Hepatocyte (in vitro differentiated cells): ENCODE results near the gene DNAH3. TPM values are rescaled to one million over a fixed set of nuclear protein-coding genes. Genes with fewer than 3 reads are reported as not detected.

ENCODE experiments used
- DNase-seq: peaks from one replicate; pipeline ENCODE4 v3.0.0-alpha.2; 2016; ENCODE audit warnings: low spot score
- H2AFZ ChIP-seq: fragments of 200-600 bp; sonication (generic); 2 replicates; pipeline ENCODE4 v1.6.0; 2016; ENCODE audit warnings: antibody characterized with exemption, mild to moderate bottlenecking
- H3K27ac ChIP-seq: fragments of 200-600 bp; sonication (generic); 2 replicates; pipeline ENCODE4 v1.5.1; 2016; ENCODE audit warnings: mild to moderate bottlenecking
- H3K27me3 ChIP-seq: fragments of 200-600 bp; sonication (generic); 2 replicates; pipeline ENCODE4 v1.6.1; 2016
- H3K36me3 ChIP-seq: fragments of 200-600 bp; sonication (generic); replicated peaks from 2 replicates; pipeline ENCODE4 v1.5.1; 2016; ENCODE audit warnings: low read depth; ENCODE audit not compliant: insufficient read depth
- H3K4me1 ChIP-seq: fragments of 200-600 bp; sonication (generic); 2 replicates; pipeline ENCODE4 v1.5.1; 2016; ENCODE audit warnings: mild to moderate bottlenecking, moderate library complexity; ENCODE audit not compliant: insufficient read depth
- H3K4me2 ChIP-seq: fragments of 200-600 bp; sonication (generic); 2 replicates; pipeline ENCODE4 v1.6.0; 2016
- H3K4me3 ChIP-seq: fragments of 200-600 bp; sonication (generic); 2 replicates; pipeline ENCODE4 v1.5.1; 2016; ENCODE audit warnings: mild to moderate bottlenecking
- H3K79me2 ChIP-seq: fragments of 200-600 bp; sonication (generic); 2 replicates; pipeline ENCODE4 v1.6.0; 2017; ENCODE audit warnings: mild to moderate bottlenecking
- H3K9me2 ChIP-seq: fragments of 200-600 bp; sonication (generic); replicated peaks from 2 replicates; pipeline ENCODE4 v1.6.0; 2017; ENCODE audit warnings: mild to moderate bottlenecking; ENCODE audit not compliant: insufficient read depth
- H3K9me3 ChIP-seq: fragments of 200-600 bp; sonication (generic); 2 replicates; pipeline ENCODE4 v1.5.1; 2016; ENCODE audit warnings: low read depth, mild to moderate bottlenecking
- H4K20me1 ChIP-seq: fragments of 200-600 bp; sonication (generic); 2 replicates; pipeline ENCODE4 v1.6.0; 2016; ENCODE audit warnings: mild to moderate bottlenecking; ENCODE audit not compliant: insufficient read depth, poor library complexity, severe bottlenecking
- EZH2 ChIP-seq: fragments of 200-600 bp; sonication (generic); IDR thresholded peaks from 2 replicates; pipeline ENCODE4 v1.6.1; 2016; ENCODE audit warnings: antibody characterized with exemption, mild to moderate bottlenecking, borderline replicate concordance
- EZH2phosphoT487 ChIP-seq: fragments of 200-600 bp; sonication (generic); IDR thresholded peaks from one replicate; pipeline ENCODE4 v1.6.1; 2018; ENCODE audit warnings: antibody characterized with exemption, mild to moderate bottlenecking, low read depth, moderate library complexity; ENCODE audit not compliant: unreplicated experiment, severe bottlenecking
- WGBS: methylation state at CpG from one replicate; pipeline ENCODE4 v1.1.6; 2016; ENCODE audit warnings: low lambda C conversion rate; ENCODE audit errors: missing lambda C conversion rate; 5-methylcytosine and 5-hydroxymethylcytosine counted together
- polyA plus RNA-seq: library from polyadenylated mRNA; unstranded; fragments of >200 nt; fragmentation: Nextera tagmentation; extraction: Ambion mirVana; gene quantifications from 2 replicates; pipeline ENCODE4 v1.2.1, GENCODE V29; 2016
- total RNA-seq: library from RNA; depleted of rRNA; stranded (reverse); fragments of >200 nt; gene quantifications from 2 replicates; pipeline ENCODE4 v1.2.3, GENCODE V29; 2014
- TF ChIP-seq, protein P1 (sequence below): fragments of 200-600 bp; sonication (generic); IDR thresholded peaks from 2 replicates; pipeline ENCODE4 v1.5.1; 2016; ENCODE audit warnings: antibody characterized with exemption, mild to moderate bottlenecking; ENCODE audit not compliant: poor library complexity

The DNAH3 gene
- total and polyA plus RNA-seq, 2 experiments from 2014 or later: 0.33 to 0.37 TPM

GRCh38 chr16:21084631-21085225 is 65.9 kb downstream of the DNAH3 start:
- TF ChIP-seq EZH2phosphoT487 (no peak), EZH2 (no peak)
- TF ChIP-seq, protein P1, sequence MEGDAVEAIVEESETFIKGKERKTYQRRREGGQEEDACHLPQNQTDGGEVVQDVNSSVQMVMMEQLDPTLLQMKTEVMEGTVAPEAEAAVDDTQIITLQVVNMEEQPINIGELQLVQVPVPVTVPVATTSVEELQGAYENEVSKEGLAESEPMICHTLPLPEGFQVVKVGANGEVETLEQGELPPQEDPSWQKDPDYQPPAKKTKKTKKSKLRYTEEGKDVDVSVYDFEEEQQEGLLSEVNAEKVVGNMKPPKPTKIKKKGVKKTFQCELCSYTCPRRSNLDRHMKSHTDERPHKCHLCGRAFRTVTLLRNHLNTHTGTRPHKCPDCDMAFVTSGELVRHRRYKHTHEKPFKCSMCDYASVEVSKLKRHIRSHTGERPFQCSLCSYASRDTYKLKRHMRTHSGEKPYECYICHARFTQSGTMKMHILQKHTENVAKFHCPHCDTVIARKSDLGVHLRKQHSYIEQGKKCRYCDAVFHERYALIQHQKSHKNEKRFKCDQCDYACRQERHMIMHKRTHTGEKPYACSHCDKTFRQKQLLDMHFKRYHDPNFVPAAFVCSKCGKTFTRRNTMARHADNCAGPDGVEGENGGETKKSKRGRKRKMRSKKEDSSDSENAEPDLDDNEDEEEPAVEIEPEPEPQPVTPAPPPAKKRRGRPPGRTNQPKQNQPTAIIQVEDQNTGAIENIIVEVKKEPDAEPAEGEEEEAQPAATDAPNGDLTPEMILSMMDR: no peak
- no peaks in the 10 kb centered on the region for H3K9me3 ChIP-seq
- WGBS: 93% methylated on average over 11 of the region's 12 CpGs
- H3K79me2 ChIP-seq: no peaks in the 10 kb centered on the region
- no peaks in the 10 kb centered on the region for H3K27me3 ChIP-seq
- H3K4me3 ChIP-seq: no peak overlapping the region
- H3K4me2 ChIP-seq: no peak overlapping the region
- no peaks in the 10 kb centered on the region for H4K20me1 ChIP-seq
- no peaks in the 10 kb centered on the region for H3K36me3 ChIP-seq
- H2AFZ ChIP-seq: no peak overlapping the region
- no peak overlapping the region for H3K27ac ChIP-seq
- DNase-seq: no peak
- no peaks in the 10 kb centered on the region for H3K9me2 ChIP-seq
- H3K4me1 ChIP-seq: peaks cover 2% of the 10 kb centered on the region

DNA sequence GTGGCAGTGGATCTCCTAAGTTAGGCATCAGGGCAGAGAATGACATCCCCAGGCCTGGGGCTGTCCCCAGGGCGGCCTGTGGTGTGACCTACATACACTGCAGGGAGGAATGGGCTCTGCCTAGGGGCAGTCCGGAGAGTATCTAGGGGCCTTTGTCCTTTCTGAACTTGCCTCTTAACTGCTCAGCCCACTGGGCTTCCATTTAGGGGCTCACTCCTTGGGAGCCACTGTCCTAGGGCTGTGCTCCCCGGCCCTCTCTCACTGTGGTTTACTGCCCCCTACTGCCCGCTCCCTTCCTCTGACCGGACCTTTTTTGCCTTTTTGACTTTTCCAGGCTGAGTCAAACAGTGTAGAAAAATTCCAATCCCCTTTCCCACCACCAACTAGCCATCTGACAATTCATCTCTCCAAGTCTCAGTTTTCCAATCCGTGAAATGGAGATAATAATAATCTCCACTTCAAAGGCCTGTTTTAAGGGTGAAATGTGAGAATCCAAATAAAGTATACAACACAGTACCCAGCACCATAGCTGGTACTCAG is 66.8 kb downstream of the DNAH3 start:
- no peak overlapping the region for H2AFZ ChIP-seq
- peak; percentile 72 for DNase-seq
- TF ChIP-seq, protein P1: peak; percentile 70
- TF ChIP-seq EZH2 (no peak), EZH2phosphoT487 (no peak)
- no peaks in the 10 kb centered on the region for H3K9me2 ChIP-seq
- H3K36me3 ChIP-seq: no peaks in the 10 kb centered on the region
- no peak overlapping the region for H3K4me2 ChIP-seq
- H4K20me1 ChIP-seq: no peaks in the 10 kb centered on the region
- H3K9me3 ChIP-seq: no peaks in the 10 kb centered on the region
- peaks cover under 1% of the 10 kb centered on the region for H3K4me1 ChIP-seq
- 33% methylated on average over 6 of the region's 6 CpGs for WGBS
- H3K79me2 ChIP-seq: no peaks in the 10 kb centered on the region
- H3K27me3 ChIP-seq: no peaks in the 10 kb centered on the region
- no peak overlapping the region for H3K4me3 ChIP-seq
- no peak overlapping the region for H3K27ac ChIP-seq

DNA sequence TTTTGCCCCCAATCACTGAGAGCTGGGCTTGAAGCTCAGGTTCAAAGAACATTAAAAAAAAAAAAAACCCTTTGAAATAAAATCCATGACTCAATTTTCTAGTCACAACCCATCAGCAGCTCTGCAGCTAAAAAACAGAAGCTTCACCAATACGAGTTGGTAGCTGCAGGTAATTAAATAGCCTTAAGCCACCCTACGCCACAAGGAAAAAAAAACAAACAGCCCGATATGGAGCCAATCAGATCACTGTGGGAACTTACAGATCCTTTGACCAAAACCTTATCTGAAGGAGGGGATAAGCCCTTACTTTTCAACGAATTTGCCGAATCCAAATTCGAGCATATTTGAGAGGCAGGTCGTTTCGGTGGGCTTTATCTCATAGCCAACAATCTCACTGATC is 69.3 kb downstream of the DNAH3 start:
- TF ChIP-seq, protein P1: no peak
- no peak for TF ChIP-seq EZH2phosphoT487
- no peak for TF ChIP-seq EZH2
- Histone ChIP-seq H2AFZ (peak overlapping the region; percentile 60), H4K20me1 (no peaks in the 10 kb centered on the region), H3K9me3 (no peaks in the 10 kb centered on the region), H3K27ac (no peak overlapping the region), H3K9me2 (no peaks in the 10 kb centered on the region), H3K79me2 (no peaks in the 10 kb centered on the region), H3K4me2 (no peak overlapping the region), H3K4me3 (no peak overlapping the region), H3K4me1 (no peaks in the 10 kb centered on the region), H3K36me3 (no peaks in the 10 kb centered on the region), H3K27me3 (no peaks in the 10 kb centered on the region)
- 31% methylated on average over 8 of the region's 8 CpGs for WGBS
- DNase-seq: no peak

- no peaks in the 10 kb centered on the region for H4K20me1 ChIP-seq
- H2AFZ ChIP-seq: no peak overlapping the region
- DNase-seq: no peak
- H3K36me3 ChIP-seq: no peaks in the 10 kb centered on the region
- no peaks in the 10 kb centered on the region for H3K79me2 ChIP-seq
- no peak overlapping the region for H3K4me2 ChIP-seq
- no peaks in the 10 kb centered on the region for H3K9me2 ChIP-seq
- H3K4me1 ChIP-seq: peaks cover 5% of the 10 kb centered on the region
- no peaks in the 10 kb centered on the region for H3K9me3 ChIP-seq
- H3K4me3 ChIP-seq: no peak overlapping the region
- H3K27me3 ChIP-seq: no peaks in the 10 kb centered on the region
- no peak for TF ChIP-seq EZH2phosphoT487
- no peak for TF ChIP-seq EZH2
- TF ChIP-seq, protein P1: no peak
- no peak overlapping the region for H3K27ac ChIP-seq
Measured at GRCh38 chr16:21078563-21078962, 72.1 kb downstream of the DNAH3 start.
